ENCODE results near the gene HIGD1A.

- TF ChIP-seq GATA3 (IDR thresholded peaks at IDR 0.05; ENCODE audit: low read depth, low read length): no peak
- no peak for TF ChIP-seq GATA2 (IDR thresholded peaks at IDR 0.05; ENCODE audit: low read depth, low read length)
These were observed 43.4 kb upstream of the HIGD1A start for GRCh38 chr3:42847731-42848130.

Measured in SH-SY5Y (cell line).